ENCODE data around the gene PRKCZ.

PRKCZ gene

DNA sequence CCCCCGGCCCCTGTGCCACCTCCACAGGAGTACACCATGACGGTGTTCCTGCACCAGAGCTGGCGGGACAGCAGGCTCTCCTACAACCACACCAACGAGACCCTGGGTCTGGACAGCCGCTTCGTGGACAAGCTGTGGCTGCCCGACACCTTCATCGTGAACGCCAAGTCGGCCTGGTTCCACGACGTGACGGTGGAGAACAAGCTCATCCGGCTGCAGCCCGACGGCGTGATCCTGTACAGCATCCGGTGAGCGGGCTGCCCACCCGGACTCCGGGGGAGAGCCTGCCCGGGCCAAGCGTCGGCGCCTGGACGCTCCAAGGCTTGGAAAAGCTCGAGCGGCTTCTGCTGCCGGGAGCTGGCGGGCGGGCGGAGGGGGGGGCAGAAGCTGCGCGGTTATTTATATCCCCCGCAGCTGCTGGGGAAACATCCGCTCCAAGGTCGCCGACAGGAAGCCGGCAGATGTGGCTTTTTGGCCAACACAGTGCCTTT is 24.7 kb upstream of the PRKCZ start:
- no peak for ATAC-seq

DNA sequence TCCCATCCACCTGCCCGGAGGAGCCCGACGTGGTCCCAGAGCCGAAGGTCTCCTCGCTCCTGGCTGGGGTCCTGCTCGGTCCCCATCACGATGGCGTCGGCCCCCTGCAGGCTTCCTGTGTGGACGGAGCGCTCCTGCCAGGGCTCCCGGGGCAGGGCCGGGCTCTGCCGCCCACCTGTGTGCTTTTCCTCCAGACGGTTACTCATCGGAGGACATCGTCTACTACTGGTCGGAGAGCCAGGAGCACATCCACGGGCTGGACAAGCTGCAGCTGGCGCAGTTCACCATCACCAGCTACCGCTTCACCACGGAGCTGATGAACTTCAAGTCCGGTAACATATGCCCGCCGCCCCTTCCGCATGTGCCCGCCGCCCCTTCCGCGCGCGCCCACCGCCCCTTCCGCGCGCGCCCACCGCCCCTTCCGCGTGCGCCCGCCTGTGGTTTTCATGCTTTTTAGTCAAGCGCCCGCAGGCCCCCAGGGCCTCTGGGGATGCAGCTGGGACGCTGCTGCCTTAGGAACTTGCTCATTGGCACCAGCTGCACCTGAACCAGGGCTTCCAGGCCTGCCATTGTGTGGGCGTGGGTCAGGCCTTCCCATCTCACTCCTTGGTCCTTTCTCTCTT is 22.1 kb upstream of the PRKCZ start:
- no peak for ATAC-seq

DNA sequence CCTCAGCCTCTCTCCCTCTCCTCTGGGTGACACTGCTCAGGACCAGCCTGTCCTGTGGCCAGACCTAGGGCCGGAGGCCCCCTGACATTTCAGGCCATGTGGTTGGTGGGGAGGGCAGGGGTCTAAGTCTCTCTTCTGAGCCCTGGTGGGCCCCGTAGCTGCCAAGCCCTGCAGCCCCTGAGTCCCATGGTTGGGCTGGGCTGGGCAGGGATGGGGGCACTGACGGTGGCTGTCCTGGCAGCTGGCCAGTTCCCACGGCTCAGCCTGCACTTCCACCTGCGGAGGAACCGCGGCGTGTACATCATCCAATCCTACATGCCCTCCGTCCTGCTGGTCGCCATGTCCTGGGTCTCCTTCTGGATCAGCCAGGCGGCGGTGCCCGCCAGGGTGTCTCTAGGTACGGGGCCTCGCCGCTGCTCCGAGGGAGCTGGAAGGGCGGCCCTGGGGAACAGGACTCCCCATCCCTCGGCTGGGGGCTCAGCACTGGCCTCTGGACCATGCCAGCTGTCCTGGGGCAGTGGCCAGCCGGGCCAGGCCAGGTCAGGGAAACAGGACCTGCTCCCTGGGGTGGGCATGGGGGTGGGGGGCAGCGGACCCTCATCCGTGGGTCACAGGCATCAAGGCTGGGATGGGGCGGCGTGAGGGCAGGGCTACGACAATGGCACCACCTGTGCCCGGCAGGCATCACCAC is 21.2 kb upstream of the PRKCZ start:
- no peak for ATAC-seq

DNA sequence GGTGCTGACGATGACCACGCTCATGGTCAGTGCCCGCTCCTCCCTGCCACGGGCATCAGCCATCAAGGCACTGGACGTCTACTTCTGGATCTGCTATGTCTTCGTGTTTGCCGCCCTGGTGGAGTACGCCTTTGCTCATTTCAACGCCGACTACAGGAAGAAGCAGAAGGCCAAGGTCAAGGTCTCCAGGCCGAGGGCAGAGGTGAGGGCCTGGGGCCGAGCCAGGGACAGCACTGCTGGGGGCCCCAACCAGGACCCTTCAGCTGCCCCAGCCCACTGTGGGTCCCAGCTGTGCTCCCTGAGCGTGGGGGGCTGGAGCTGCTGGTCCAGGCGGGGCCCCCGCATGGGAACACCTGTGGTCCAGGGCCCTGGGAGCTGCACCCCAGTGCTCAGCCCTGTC is 20.6 kb upstream of the PRKCZ start:
- ATAC-seq: no peak

DNA sequence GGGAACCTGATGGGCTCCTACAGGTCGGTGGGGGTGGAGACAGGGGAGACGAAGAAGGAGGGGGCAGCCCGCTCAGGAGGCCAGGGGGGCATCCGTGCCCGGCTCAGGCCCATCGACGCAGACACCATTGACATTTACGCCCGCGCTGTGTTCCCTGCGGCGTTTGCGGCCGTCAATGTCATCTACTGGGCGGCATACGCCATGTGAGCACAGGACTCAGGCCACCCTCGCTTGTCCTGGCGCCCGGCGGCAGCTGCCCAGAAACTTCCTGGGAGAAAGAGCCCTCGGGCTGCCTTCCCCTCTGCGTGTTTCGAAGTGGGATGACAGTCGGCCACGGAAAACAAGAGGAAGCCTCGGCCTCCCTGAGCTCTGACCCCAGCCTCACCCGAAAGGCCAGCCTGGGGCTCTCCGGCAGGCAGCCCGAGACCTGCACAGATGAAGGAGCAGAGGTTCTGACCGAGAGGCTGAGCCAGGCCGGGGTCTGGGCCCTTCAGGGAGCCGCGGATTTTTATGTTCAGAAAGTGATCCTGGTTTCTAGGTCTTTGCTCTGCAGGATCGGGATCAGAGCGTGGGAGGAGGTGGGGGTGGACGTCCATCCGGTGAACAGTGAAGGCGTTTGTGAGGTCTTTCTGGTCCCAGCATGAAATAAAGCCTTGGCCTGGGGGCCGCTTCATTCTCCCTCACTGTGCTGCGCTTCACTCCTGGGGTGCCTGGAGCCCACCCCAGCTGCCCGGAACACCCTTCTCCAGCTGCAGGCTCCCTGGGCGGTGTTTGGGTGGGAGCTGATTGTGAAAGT is 19.9 kb upstream of the PRKCZ start:
- no peak for ATAC-seq

DNA sequence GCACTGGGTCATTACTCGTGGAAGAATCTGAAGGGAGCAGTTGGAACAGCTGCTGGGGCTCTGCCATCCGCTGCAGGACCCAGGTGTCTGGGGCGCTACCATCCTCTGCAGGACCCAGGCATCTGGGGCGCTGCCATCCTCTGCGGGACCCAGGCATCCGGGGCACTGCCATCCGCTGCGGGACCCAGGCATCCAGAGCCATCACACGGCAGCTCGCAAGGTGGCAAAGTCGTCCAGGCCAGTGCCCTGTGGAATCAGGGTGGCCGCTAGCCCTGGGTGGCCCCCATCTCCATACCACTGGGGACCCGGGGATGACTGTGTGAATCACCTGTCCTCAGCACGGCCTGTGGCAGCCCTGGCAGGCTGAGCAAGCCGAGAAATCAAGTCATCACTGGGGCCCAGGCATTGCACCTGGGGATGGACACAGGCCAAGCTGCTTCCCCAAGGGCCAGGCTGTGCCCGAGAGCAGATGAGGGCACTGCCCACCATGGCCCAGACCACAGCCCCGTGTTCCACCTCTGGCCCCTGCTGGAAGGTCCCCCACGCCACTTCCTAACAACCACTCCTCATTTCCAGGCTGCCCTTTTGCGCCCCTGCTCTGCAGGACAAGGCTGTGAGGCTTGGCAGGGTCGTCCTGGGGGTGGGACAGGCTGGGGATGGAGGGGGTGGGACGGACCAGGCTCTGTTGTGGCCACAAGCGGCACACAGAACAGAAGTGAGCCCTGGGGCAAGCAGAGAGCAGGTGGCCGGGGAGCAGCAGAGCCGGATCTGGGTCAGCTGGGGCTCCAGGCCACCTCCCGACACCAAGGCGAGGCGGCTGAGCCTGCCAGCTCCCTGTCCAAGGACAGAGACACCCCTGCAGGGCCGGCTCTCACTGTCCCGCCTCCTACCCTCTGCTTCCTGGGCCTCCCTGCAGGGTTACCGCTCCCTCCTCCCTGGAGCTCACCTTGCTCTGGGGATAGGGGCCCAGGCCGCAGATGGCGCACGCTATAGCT is 18.4 kb upstream of the PRKCZ start:
- ATAC-seq: no peak

DNA sequence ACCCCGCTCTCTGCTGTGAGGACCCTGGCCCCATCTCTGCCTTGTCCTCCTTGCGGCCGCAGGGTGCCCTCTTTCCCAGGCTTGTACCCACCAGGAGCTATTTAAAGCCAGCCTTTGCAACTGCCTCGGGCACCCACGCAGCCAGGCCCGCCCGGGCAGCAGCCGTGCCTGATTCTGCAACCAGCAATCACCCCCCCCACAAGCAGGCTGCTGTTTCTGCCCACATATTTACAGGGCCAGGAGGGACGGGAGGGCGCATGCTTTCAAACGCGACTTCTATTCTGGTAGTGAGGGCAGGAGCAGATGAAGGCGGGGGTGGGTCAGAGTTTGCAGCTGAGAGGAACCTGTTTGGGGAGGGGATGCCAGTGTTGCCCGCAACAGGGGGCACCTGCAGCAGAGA is 17.5 kb upstream of the PRKCZ start:
- no peak for ATAC-seq

DNA sequence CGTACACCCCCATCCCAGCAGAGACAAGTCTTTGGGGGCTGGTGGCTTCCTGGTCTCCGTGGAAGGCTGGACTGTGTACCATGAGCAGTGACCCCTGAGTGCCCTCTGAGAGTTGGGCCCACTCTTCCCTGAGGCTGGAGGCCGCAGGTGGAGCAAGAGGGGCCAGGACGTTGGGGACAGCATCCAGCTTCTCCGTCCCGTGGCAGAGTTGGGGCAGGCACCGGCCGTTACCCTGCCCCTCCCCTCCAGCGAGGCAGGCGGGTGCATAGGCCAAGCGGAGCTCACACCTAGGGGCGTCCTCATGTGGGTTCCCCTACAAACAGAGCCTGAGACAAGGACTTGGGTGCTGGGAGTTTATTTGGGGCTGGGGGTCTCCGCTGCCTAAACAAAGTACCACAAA is 17.0 kb upstream of the PRKCZ start:
- ATAC-seq: no peak

DNA sequence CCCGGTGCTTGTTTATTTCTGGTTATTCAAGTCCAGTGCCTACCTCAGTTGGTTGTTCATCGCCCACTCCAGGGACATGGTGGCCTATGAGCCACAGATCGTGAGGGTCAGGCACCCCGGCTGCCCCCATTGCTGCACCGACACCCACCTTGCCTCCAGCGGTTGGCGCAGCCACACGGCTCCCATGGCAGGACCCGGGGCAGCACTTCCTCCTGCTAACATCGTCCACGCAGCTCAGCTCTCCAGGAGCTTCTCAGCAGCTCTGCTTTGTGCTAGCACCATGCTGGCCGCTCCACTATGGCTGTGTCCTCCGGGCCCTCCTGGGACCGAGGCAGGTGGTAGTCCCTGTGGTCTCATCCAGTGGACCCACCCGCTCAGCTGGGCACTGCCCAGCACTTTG is 13.9 kb upstream of the PRKCZ start:
- no peak for ATAC-seq

DNA sequence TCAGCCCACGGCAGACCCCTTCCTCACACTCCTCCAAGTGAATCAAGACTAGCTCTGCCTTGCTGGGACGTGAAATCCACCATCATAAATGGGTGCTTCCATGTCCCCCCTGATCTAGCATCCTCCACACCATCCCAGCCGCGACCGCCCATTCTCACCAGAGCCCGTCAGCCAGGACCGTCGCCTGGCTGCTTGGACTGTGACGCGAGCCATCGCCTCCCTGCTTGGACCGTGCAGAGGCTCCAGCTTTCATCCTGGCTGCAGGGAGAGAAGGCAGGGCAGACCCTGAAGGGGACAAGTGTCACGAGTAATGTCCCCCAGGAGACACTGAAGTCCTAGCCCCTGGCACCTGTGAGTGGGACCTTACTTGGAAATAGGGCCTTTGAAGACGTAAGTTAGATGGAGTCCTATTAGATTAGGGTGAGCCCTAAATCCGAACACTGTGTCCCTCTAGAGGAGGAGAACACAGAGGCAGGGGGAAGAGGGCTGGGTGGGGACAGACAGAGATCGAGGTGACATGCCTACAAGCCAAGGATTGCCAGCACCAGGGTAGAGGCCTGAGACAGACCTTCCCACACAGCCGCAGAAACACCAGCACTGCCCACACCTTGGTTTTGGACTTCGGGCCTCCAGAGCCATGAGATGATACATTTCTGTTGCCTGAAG is 12.8 kb upstream of the PRKCZ start:
- ATAC-seq: no peak

DNA sequence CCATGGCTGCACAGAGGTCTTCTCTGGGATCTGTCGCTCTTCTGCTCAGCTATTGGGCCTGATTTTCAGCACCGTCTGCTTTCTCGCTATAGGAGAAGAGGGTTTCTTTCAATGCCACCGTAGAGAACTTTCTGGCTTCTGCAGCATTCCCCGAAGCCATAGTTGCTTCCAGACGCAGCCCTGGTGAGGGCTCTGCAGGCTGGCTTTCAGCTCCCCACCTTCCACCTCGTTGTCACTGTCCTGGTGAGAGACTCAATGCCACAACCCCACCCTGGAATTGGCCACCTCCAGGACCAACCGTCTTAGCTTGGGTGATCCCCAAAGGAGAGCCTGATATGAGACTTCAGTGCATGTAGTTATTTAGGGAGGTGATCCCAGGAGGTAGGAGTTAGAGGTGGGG is 12.0 kb upstream of the PRKCZ start:
- no peak for ATAC-seq

DNA sequence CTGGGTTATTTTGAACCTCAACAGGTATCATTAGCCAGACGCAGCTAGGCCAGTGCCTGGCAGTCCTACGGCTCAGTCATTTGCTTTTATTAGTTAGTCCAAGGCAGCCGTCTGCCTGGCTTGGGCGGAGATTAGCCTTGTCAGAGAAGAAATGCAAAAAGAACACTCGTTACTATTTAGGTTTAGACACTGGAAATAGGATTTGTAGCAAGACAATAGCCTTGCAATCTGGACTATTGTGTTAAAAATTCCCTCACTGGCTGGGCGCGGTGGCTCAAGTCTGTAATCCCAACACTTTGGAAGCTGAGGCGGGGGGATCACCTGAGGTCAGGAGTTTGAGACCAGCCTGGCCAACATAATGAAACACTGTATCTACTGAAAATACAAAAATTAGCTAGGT is 11.0 kb upstream of the PRKCZ start:
- no peak for ATAC-seq

DNA sequence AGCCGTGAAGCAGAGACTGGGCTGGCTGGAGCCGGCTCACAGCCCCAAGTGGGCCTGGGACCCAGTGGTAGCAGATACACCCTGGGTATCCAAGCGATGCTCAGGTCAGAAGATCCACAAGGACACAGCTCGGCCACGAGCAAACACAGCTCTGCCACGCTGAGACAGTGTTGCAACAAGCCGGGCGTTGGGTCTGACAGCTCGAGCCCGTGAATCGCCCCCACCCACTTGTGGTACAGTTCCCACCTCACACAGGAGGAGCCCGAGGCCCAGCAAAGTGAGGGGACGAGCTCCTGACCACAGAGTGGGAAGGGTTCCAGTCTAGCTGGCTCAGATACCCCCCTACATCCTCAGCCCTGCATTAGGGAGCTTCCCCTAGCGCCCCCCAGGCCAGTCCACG is 8.9 kb upstream of the PRKCZ start:
- no peak for ATAC-seq

DNA sequence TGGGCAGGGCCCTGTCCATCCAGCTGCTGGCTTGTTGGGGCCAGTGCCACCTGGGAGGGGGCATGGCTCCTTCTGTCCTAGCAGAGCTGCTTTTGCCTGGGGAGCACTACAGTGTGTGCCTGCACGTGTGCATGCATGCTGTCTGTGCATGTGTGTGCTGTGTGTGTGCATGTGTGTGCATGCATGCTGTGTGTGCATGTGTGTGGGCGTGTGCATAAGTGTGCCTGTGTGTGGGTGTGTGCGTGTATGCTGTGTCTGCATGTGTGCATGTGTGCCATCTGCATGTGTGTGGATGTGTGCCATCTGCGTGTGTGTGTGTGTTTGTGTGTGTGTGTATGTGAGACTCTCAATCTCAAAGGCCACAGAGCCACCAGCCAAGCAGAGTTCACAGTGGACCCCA is 8.3 kb upstream of the PRKCZ start:
- ATAC-seq: no peak

DNA sequence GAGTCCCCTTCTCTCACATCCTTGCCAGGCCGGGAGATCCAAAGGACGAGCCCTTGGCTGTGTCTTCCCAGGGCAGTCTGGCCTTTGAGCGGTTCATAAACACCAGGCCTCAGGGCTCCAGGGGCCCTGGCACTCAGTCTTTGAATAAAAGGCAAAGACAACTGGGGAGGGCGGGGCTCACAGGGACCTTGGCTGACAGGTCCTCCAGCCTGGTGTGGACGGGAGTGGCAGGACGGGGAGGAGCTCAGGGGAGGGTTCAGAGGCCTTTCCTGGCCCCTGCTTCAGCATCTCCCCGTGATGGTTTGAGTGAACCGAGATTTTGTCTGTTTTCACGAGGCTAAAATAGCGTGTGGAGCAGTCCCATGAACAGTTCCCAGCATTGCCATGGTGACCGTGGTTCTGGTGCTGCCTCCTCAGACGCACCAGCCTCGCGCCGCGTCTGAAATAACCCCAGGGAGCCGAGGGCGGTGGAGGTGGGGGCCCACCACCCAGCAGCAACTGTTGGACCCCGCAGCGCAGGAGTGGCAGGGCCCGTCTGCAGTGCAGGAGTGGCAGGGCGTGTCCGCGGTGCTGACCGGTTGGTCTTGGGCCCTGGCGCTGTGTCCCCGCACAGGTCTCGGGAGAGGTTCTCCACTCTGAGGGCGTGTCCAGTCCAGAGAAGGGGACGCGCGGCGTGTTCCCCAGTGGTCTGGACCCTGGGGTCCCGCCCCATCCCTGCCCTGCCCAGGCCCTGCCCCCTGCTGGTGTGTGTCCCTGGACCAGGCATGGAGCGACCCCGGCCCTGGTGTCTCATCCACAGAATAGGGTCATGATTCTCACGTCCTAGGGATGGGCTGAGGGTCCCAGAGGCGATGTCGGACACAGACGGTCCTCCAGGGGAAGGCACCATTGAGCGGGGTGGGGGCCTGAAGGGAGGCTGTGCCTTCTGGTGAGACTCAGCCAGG is 7.1 kb upstream of the PRKCZ start:
- no peak for ATAC-seq

DNA sequence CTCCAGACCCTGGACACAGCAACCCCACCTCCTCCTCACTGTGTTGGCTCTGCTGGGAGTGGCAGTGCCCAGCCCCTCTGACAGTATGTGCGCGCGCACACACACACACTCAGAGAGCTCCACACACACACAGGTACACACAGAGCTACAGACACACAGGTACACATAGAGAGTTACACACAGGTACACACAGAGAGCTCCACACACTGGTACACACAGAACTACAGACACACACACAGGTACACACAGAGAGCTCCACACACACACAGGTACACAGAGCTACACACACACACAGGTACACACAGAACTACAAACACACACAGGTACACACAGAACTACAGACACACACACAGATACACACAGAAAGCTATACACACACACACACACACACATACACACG is 6.3 kb upstream of the PRKCZ start:
- ATAC-seq: no peak

DNA sequence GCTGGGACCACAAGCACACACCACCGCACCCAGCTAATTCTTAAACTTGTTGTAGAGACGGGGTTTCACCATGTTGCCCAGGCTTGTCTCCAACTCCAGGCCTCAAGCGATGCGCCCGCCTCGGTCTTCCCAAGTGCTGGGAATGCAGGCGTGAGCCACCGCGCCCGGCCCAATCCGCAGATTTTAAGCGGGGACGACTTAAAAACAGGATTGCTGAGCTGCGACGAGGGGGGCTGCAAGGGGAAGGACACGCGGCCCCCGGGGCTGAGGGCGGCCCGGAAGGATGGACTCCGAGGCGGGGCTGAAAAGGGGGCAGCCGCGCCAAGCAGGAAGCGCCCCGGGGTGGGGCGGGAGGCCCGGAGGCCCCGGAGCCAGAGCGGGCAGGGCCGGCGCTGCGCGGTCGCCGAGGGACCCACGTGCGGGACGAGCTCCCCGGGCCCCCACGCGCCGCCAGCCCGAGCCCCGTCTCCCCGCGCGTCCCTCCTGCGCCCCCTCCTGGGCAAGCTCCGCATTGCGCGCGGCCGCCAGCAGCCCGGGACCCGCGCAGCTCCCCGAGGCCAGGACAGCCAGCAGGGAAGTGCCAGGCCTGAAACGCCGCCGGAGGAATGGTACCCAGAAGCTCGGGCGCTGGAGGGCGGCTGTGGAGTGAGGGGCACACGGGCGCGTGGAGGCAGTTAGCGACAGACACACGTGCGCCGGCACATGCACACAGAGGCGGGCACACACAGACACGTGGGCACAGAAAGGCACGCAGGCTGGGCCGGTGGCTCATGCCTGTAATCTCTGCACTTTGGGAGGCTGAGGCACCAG is 5.5 kb upstream of the PRKCZ start:
- ATAC-seq: peak; percentile 76 to 79

DNA sequence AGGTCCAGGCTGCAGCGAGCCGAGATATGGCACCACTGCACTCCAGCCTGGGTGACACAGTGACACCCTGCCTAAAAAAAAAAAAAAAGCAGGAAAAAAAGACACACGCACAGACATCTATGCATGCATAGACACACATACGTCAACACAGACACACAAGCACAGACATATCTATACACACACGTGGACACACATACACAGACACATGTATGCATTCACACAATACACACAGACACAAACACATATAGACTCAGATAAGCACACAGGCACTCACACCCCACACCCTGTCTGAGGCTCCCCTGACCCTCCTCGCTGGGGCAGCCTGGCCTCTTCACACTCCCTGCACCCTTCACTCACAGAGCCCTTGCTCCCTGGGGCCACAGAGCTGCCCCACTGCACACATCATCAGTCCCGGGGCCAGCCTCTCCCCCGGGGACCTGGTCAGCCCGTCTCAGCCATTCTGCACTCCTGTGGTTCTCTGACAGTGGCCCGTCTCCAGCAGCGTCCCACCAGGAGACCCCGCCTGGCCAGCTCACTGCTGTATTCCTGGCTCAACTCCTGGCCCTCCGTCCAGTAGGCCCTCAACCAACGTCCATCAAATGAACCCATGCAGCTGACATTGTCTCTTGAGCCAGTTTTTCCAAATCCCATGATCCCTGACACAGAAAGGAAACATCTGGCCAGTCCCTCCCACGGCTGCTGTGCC is 4.6 kb upstream of the PRKCZ start:
- ATAC-seq: no peak

DNA sequence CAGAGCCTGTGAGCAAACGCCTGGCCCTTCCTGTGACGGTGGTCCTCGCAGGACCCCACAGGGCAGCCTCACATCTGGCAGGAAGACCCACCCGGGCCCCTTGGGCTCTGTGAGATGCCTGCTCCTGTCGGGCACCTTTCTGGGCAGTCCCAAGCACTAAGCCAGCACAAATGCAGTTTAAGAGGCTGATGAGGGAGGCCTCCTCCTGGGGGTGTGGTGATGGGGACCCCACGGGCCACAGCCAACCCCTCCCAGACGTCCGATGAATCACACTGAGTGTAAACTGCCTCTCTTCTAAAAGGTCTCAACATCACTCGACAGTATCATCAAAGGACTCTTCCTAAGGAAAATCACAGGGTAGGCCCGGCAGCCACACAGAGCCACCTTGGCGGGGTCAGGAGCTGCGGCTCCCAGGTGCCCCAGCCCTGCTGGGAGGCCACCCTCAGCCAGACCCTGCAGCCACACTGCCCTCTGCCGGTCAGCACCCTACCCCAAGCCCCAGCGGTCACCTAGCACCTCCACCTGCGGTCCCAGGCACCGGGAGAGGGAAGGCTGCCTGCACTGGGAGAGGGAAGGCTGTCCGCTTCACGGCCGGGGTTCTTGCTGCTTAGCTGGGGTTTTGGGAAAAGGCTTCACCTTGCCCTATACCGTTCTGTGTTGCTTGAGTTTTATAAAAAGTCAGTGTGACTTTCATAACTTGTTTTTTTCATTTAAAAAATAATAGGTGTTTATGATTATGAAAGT is 3.9 kb upstream of the PRKCZ start:
- no peak for ATAC-seq
